Measurements from ENCODE around the gene TKTL1.

GRCh38 chrX:154329294-154329693 lies 33.7 kb downstream of the TKTL1 start:
- TF ChIP-seq CTCF (IDR thresholded peaks at IDR 0.05; ENCODE audit: low read depth, low read length, poor library complexity, severe bottlenecking) (no peak), EZH2phosphoT487 (IDR thresholded peaks at IDR 0.05; ENCODE audit: borderline replicate concordance, low read length) (no peak)

All from DOHH2 (cell line).